Measurements from ENCODE around the gene KCNG2. TPM values are rescaled to one million over a fixed set of nuclear protein-coding genes. Genes with fewer than 3 reads are reported as not detected.

Gene KCNG2
- total and polyA plus RNA-seq, 2 experiments from 2014 or later = 0.13 to 0.52 TPM

DNA sequence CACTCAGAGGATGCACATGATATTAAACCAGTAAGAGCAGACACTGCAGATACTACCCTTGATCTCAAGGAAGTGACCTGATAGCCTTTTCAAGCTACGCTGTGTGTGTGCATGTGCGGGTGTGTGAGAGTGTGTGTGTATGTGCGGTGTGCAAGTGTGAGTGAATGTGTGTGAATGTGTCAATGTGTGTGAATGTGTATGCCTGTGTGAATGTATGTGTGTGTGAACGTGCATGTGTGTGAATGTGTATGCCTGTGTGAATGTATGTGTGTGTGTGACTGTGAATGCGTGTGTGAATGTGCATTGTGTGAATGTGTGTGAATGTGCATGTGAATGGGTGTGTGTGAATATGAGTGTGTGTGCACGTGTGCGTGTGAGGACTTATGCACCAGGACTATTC, 53.8 kb downstream of the KCNG2 start:
- Histone ChIP-seq H3K36me3 (ENCODE audit: insufficient read depth) (no peaks in the 10 kb centered on the region), H3K4me1 (ENCODE audit: insufficient read depth) (no peaks in the 10 kb centered on the region), H4K20me1 (replicated peaks; ENCODE audit: insufficient read depth) (no peaks in the 10 kb centered on the region), H2AFZ (no peak overlapping the region), H3K27me3 (ENCODE audit: insufficient read depth) (no peaks in the 10 kb centered on the region), H3K79me2 (replicated peaks; ENCODE audit: insufficient read depth) (no peaks in the 10 kb centered on the region), H3K9me2 (ENCODE audit: insufficient read depth) (no peaks in the 10 kb centered on the region), H3K4me3 (no peak overlapping the region), H3K4me2 (no peak overlapping the region), H3K27ac (ENCODE audit: low read depth) (no peak overlapping the region), H3F3A (replicated peaks; ENCODE audit: low read depth) (no peaks in the 10 kb centered on the region)
- Mint-ChIP-seq H3K36me3 (ENCODE audit: low read depth) (no peaks in the 10 kb centered on the region), H3K9me3 (no peaks in the 10 kb centered on the region), H3K4me3 (no peak overlapping the region), H3K27ac (no peak overlapping the region), H3K4me1 (peaks cover 5% of the 10 kb centered on the region; the same call in 1 of the 3 replicates), H3K27me3 (ENCODE audit: insufficient read depth, low read depth, poor library complexity) (peaks cover 2% of the 10 kb centered on the region)
- no peak for DNase-seq (ENCODE audit: low spot score)
- no peak for TF ChIP-seq STAT1 (IDR thresholded peaks at IDR 0.05; ENCODE audit: unreplicated experiment)
- TF ChIP-seq ZNF331 (CRISPR knock-in tag; IDR thresholded peaks at IDR 0.05; ENCODE audit: low read depth) = no peak
- TF ChIP-seq CTCF (conservative IDR thresholded peaks at IDR 0.05; ENCODE audit: low read depth in 2 of 2) = no peak
- TF ChIP-seq, protein P1, sequence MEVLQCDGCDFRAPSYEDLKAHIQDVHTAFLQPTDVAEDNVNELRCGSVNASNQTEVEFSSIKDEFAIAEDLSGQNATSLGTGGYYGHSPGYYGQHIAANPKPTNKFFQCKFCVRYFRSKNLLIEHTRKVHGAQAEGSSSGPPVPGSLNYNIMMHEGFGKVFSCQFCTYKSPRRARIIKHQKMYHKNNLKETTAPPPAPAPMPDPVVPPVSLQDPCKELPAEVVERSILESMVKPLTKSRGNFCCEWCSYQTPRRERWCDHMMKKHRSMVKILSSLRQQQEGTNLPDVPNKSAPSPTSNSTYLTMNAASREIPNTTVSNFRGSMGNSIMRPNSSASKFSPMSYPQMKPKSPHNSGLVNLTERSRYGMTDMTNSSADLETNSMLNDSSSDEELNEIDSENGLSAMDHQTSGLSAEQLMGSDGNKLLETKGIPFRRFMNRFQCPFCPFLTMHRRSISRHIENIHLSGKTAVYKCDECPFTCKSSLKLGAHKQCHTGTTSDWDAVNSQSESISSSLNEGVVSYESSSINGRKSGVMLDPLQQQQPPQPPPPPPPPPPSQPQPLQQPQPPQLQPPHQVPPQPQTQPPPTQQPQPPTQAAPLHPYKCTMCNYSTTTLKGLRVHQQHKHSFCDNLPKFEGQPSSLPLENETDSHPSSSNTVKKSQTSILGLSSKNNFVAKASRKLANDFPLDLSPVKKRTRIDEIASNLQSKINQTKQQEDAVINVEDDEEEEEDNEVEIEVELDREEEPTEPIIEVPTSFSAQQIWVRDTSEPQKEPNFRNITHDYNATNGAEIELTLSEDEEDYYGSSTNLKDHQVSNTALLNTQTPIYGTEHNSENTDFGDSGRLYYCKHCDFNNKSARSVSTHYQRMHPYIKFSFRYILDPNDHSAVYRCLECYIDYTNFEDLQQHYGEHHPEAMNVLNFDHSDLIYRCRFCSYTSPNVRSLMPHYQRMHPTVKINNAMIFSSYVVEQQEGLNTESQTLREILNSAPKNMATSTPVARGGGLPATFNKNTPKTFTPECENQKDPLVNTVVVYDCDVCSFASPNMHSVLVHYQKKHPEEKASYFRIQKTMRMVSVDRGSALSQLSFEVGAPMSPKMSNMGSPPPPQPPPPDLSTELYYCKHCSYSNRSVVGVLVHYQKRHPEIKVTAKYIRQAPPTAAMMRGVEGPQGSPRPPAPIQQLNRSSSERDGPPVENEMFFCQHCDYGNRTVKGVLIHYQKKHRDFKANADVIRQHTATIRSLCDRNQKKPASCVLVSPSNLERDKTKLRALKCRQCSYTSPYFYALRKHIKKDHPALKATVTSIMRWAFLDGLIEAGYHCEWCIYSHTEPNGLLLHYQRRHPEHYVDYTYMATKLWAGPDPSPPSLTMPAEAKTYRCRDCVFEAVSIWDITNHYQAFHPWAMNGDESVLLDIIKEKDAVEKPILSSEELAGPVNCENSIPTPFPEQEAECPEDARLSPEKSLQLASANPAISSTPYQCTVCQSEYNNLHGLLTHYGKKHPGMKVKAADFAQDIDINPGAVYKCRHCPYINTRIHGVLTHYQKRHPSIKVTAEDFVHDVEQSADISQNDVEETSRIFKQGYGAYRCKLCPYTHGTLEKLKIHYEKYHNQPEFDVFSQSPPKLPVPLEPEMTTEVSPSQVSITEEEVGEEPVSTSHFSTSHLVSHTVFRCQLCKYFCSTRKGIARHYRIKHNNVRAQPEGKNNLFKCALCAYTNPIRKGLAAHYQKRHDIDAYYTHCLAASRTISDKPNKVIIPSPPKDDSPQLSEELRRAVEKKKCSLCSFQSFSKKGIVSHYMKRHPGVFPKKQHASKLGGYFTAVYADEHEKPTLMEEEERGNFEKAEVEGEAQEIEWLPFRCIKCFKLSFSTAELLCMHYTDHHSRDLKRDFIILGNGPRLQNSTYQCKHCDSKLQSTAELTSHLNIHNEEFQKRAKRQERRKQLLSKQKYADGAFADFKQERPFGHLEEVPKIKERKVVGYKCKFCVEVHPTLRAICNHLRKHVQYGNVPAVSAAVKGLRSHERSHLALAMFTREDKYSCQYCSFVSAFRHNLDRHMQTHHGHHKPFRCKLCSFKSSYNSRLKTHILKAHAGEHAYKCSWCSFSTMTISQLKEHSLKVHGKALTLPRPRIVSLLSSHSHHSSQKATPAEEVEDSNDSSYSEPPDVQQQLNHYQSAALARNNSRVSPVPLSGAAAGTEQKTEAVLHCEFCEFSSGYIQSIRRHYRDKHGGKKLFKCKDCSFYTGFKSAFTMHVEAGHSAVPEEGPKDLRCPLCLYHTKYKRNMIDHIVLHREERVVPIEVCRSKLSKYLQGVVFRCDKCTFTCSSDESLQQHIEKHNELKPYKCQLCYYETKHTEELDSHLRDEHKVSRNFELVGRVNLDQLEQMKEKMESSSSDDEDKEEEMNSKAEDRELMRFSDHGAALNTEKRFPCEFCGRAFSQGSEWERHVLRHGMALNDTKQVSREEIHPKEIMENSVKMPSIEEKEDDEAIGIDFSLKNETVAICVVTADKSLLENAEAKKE (CRISPR knock-in tag; IDR thresholded peaks at IDR 0.05) = no peak
- TF ChIP-seq JUNB (IDR thresholded peaks at IDR 0.05; ENCODE audit: unreplicated experiment) = no peak
- TF ChIP-seq NANOG (IDR thresholded peaks at IDR 0.05; ENCODE audit: borderline replicate concordance) = no peak
- no peak for TF ChIP-seq POLR2AphosphoS5 (IDR thresholded peaks at IDR 0.05; ENCODE audit: low read depth)
- TF ChIP-seq REST (IDR thresholded peaks at IDR 0.05; ENCODE audit: unreplicated experiment) = no peak
- no peak for TF ChIP-seq ZNF114 (CRISPR knock-in tag; IDR thresholded peaks at IDR 0.05)
- TF ChIP-seq EZH2phosphoT487 (IDR thresholded peaks at IDR 0.05; ENCODE audit: unreplicated experiment) = no peak
- TF ChIP-seq EZH2 (IDR thresholded peaks at IDR 0.05; ENCODE audit: low read depth, unreplicated experiment) = no peak
- TF ChIP-seq CREB1 (CRISPR knock-in tag; IDR thresholded peaks at IDR 0.05; ENCODE audit: low read depth) = no peak
- ATAC-seq = no peak

Measured in GM23338 (cell line).